HG03045 (cell line): Measurements from ENCODE around the gene TMEM131L.
"Not testable (repeated sequence)": the region's sequence is repeated elsewhere in the genome, so short reads cannot be mapped to it uniquely, and the experiment has no call there.

Experiments
- ATAC-seq: cut with Tn5 transposase; IDR thresholded peaks from one replicate; pipeline ENCODE4 v1.9.1; 2021; ENCODE audit warnings: mild to moderate bottlenecking, moderate library complexity; ENCODE audit not compliant: unreplicated experiment

The TMEM131L gene

DNA sequence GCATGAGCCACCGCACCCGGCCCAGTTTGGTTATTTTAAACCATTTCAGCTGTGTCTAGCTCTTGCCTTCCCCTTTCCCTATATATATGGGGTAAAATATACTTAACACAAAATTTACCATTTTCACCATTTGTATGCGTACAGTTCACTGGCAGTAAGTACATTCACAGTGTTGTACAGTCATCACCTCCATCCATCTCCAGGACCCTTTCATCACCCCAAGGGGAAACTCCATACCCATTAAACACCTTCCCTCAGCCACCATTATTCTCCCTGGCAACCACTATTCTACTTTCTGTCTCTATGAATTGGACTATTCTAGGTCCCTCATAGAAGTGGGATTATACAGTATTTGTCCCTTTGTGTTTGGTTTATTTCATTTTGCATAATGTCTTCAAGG lies 106.4 kb downstream of the TMEM131L start:
- ATAC-seq = no peak

DNA sequence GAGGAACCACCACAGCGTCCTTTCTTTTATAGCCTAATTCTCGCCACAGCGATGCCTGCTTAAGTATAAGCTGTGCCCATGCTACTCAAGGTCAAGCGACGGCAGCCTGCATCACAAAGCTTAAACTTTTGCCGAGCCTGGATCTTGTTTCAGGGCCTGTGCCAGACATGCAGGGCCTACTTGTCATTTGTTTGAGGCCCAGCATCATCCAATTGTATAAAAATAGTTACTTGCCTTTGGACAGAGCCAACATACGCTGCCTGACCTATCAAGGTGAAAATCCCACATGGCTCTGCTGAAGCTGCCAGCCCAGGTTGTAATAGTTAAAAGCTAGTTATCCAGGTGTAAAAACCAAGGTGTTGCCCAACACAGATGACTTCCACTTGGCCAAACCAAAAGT lies 107.1 kb downstream of the TMEM131L start:
- ATAC-seq = no peak

DNA sequence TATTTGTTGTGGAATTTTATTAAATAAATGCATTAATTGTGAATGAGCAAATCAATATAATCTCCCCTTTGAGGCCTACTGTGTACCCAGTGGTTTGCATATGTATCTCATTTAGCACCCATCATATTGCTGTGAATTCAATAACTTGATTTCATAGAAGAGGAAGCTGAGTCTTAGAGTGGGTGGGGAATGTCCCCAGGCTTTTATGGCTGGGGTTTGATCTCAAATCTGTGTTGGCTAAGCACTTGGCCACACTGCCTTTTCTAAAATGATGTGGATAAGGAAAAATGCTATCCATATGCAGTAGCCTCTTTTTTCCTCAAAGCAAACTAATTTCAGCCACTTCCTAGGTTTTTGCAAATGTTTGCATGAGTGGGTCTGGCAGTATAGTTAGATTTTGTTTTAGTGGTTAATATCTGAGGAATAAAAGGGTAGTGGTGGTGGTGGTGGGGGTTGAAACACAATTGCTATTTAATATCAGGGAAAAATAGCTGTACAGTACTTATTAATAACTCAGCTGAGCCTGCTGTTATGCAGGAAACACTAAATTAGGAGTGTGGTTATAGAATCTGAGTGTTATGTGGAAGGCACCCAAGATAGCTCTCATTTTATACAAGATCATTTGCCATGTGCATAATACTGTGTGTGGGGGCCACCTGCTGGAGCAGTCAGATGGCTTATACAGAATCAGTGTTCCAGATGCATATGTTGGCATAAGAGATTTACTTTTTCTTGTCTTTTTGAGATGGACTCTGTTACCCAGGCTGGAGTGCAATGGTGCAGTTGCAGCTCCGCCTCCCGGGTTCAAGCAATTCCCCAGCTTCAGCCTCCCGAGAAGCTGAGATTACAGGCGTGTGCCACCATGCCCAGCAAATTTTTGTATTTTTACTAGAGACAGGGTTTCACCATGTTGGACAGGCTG lies 108.0 kb downstream of the TMEM131L start:
- no peak for ATAC-seq

DNA sequence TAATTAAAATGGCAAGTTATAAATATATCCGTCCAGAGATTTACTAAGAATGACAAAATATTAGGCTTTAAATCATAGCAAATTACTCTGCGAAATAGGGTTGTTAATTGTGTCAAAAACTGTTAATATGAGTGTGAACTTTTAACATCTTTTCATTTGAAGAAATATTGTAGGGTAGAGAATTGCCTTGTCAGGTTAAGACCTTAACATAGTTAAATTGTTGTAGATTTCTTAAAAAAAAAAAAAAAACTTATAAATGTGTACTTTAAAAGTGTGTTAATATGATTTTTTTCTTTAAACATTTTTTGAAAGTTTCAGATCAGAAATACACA lies 110.2 kb downstream of the TMEM131L start:
- ATAC-seq = no peak

DNA sequence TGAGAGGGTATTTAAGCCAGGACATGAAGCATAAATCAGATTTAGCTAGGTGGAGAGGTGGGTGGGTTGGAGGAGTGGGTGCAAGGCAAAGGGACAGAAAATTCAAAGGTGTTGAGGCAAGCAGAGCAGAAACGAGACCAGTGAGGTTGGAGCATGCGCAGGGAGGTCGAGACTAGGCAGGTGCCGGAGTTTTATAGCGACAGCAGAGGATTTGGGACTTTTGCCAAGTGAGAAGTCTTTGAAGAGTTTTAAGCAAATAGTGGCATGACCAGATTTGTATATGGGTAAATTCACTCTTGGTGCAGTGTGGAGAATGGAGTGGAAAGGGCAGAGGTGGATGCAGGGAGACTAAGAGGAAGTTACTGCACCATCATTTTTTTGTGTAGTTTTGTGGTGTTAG lies 110.9 kb downstream of the TMEM131L start:
- ATAC-seq = no peak

DNA sequence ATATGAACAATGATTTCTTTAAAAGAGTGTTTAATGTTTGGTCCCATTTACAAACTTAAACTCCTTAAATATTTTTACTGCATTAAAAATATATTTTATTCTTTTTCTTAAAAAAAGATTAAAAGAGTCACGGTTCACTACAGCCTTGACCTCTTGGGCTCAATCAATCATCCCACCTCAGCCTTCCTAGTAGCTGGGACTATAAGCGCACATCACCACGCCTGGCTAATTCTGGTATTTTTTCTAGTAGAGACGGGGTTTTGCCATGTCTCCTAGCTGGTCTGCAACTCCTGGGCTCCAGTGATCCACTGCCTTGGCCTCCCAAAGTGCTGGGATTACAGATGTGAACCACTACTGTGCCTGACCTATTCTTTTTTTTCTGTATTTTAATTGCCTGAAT lies 113.2 kb downstream of the TMEM131L start:
- no peak for ATAC-seq

DNA sequence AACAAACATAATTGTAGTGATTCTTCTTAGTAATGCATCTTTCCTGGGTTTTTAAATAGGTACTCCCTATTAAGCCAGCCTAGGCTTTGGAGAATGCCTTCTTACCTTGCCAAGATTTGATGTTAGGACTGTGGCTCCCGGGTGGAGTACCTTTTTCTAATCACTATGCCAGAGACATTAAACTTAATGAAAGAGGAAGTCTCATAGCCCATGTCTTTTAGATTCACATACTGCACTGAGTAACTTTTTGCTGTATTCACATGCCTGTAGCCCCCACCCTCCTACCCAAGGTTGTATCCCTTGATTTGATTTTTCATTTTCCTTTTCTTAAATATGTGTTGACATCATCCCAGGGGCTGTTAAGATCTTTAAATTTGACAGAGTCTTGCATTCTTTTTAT lies 113.7 kb downstream of the TMEM131L start:
- no peak for ATAC-seq

DNA sequence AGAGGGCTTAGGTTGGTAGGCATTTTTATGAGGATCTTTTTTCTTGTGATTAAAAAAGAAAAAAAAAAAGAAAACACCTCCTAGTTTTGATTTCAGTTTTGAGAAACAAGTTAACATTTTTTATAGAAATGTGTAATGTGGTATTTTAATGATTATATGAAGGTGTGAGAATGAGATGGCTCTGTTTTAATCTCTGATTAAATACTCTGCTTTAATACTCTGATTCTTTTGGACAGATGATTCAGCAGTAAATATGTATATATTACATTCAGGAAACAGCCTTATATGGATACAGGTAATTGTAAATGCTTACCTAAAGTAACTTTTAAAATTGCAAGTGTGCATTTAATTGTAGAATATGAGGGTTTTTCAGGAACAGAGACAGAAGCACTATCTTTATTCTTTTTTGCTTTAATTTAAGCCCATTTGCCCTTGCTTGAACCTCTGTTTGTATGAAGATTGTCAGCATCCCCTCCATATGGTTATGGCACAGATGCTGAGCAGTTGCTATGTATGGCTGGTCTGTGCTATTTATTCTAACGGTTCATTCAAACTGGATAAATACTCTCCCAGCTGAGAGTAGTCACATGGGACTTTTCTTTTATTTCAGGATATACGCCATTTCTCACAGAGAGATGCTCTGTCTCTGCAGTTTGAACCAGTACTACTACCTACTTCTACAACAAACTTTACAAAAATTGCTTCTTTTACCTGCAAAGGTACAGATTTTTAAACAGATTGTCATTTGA lies 117.0 kb downstream of the TMEM131L start:
- ATAC-seq = no peak

DNA sequence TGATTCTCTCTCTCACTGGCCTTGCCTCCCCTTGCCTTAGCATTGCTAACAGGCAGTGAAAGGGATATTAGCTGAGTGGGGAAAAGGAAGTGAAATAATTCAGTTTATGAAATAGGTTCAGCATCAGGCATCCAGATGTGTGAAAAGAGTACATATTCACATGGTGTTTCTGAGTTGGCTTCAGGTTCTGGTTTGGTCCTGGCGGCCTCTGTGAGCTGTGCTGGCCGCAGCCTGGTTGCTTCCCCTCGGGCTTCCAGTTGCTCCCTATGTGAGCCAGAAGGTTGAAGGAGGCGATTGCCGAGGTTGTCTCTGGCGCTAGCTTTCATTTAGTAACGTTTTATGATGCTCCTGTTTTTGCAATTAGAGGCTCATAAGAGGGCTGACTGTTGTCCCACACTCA lies 118.9 kb downstream of the TMEM131L start:
- no peak for ATAC-seq

DNA sequence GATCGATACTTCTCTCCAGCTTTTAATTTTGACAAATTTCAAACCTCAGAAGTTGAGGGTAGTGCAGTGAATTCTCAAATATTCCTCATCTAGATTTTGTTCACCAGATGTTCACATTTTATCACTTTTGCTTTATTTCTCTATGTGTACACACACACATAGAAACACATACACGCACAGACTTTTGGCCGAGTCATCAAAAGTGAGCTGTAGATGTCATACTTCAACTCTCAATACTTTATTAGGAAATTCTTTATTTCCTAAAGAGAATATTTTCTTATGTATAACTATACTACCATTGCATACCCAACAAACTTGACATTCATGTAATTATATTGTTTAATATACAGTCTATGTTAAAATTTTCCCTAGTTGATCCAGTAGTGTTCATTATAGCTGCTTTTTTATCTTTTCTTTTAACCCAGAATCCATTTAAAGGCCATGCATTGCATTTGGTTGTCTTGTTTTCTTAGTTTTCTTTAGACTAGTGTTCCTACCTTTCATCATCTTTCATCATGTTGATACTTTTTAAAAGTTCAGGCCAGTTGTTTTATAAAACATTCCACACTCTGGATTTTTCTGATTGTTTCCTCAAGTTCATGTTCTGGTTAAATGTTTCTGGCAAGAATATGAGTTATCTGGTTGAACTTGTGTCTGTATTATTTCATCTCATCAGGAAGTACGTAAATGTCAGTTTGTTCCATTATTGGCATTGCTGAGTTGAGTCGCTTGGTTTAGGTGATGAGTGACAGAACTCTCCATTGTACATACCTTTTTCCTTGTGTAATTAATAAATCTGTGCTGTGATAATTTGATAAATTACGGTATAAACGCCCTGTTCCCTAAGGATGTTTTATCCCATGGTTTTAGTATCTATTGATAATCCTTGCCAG lies 123.8 kb downstream of the TMEM131L start:
- no peak for ATAC-seq

DNA sequence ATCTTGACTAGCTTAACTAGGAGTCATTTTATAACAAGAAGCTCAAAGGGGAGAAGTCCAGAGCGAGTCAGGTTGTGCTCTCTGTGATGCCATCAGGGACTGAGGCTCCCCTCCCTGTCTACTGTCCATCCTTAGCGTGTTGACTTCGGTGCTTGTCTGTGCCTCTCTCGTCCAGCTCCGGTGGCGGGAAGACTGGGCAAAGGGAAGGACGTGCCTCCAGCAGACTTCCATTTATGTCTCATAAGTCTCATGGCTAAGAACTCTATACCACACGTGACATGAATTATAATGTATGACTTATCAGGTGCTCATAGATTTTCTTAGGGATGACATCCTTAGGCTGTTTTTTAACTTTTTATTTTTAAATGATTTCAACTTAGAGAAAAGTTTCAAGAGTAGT lies 125.3 kb downstream of the TMEM131L start:
- ATAC-seq = no peak

DNA sequence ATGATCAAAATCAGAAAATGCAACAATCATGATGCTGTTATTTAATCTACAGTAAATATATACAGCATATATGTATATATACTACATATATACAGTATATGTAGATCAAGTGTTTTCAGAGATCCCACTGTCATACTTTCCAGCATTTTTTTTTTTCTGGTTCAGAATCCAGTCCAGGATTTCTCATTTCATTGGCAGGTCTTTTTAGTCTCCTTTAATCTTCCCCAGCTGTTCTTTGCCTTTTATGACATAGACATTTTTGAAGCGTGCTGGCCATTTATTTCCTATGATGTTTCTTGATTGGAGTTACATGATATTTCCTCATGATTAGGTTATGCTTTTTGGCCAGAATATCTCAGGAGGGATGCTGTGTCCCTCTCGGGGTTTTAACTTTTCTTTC lies 125.9 kb downstream of the TMEM131L start:
- ATAC-seq = no peak

DNA sequence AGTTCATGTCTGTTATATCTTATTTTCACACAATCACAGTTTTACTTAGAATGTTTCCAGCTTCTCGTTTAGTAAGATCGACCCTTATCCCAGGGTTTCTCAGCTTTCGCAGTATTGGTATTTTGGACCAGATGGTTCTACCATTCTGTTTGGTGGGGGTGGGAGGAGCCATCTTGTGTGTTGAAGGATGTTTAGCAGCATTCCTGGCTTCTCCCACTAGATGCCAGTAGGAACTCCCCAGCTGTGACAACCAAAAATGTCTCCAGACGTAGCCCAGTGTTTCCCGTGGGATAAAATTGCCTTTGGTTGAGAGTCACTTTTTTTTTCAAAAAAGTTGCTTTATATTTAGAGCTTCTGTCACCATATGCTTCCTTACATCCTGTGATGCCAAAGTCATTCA lies 127.0 kb downstream of the TMEM131L start:
- ATAC-seq = no peak

DNA sequence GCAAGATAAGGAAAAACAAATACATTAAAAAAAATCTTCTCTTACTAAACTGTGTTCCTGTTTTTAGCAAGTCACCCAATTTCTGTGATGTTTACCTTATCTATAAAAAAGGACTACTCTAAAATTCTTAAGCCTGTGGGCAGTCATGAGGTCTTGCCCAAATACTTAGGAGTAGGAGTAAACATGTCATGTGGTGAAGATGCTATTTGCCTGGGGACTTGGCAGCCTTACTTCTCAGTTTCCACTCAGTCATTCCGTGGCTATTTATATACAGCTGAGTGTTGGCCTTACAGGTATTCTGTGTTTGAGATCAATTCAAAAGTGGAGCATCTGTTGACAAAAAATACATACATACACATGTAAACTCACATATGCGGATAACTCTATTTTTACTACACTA lies 128.1 kb downstream of the TMEM131L start:
- no peak for ATAC-seq

DNA sequence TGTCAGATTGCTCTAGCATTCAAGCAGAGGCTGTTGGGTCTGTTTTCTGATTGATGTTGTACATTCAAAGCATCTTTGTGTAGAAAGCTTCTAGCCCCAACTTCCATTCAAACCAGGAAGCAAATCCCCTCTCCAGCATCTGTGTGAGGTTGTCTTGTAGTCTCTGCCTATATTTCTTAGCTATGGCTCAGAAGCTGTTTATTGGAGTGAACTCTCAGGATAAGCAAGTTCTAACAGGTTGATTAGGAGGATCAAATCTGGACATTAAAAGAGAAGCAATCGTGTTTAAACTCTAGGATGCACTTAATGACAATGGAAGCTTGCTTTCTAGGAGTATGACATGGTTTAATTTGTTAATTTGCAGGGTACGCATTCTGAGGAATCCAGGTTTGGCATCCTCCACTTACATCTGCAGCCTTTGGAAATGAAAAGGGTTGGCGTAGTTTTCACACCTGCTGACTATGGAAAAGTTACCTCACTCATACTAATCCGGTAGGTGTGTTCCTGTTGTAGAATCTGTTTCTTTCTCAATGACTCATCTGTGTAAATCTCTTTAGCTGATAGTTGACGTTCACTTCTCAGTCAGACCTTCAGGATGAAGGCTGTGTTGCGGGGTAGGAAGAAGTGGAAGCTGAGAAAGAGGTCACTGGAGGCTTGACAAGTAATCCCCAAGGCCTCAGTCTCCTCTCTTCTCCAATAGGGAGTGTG lies 129.9 kb downstream of the TMEM131L start:
- ATAC-seq = no peak

DNA sequence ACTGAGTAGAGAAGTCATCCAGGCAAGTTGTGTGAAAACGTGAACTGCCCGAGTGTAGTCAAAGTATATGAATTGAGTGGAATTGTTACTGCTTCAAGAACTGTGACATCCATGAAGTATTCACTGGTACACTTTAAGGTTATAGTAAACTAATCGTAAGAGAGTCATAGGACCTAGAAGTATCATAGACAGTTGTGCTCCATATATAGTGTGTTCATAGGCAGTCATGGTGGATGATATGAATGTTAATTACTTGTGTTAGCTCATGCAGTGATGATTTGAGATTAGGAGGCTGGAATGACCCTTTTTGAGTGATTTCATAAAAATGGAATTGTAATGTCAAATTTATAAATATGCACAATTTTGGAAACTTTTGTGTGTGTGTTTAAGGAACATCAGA lies 136.6 kb downstream of the TMEM131L start:
- no peak for ATAC-seq

DNA sequence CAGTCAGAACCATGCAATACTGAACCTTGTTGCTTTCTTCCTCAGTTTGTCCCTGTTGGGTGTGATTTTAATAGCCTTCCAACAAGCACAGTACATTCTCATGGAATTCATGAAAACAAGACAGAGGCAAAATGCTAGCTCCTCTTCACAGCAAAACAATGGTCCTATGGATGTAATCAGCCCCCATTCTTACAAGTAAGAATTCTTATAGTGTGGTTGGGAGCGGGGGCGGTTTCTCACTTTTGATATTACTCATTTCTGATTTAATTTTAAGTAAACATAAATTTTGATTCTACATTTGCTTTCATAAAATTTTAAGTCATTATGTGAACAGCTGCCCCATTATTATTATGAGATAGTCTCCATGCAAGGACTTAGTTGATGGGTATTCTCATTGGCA lies 137.1 kb downstream of the TMEM131L start:
- ATAC-seq = no peak

DNA sequence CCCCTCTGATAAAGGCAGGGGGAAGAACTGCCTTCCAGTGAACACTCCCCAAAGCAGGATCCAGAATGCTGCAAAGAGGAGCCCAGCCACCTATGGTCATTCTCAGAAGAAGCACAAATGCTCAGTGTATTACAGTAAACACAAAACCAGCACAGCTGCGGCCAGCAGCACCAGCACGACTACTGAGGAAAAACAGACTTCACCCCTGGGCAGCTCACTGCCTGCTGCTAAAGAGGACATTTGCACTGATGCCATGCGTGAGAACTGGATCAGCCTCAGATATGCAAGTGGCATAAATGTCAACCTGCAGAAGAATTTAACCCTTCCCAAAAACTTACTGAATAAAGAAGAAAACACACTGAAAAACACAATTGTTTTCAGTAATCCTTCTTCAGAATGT lies 137.7 kb downstream of the TMEM131L start:
- no peak for ATAC-seq

DNA sequence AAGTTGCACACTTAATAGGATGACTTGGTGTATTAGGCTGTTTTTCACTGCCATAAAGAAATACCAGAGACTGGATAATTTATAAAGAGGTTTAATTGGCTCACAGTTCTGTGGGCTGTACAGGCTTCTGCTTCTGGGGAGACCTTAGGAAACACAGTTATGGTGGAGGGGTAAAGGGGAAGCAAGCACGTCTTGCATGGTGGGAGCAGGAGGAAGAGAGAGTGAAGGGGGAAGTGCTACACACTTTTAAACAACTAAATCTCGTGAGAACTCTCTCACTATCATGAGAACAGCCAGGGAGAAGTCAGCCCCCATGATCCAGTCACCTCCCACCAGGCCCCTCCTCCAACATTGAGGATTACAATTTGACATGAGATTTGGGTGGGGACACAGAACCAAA lies 142.9 kb downstream of the TMEM131L start:
- not testable (repeated sequence) for ATAC-seq

DNA sequence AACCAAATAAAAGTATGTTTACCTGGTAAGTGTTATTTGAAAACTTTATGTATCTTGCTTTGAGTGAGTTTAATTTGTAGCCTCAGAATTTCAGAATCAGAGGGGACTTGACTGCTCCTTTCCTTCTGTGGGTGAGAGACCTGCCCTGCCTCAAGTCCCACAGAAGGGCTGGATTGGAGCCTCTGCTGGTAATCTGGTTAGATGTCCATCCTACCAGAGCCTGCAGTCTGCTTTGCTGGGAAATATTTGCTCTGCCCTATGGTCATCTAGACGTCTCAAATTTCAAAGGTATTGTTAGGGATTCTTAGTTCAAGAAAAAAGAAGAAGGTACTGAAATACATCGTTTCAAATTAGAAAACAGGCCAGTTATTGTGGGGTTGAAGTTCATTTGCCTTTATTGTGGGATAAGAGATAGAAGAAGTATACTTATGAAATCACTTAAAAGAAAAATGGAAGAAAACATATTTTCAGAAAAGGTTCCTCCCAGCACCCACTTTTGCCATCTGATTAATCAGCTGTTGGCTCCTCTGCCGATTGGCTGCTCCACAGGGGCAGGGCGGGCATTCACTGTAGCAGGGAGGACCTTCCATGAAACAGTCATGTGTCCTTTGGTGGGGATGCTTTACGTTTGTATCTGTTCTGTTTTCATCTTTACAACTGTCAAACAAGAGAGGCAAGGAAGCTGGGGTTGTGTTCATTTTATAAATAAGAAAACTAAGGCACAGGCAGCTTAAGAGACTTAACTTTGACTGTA lies 144.6 kb downstream of the TMEM131L start:
- no peak for ATAC-seq
